GM18951 (cell line): ENCODE data around the gene CEL.
"Not testable (repeated sequence)": the region's sequence is repeated elsewhere in the genome, so short reads cannot be mapped to it uniquely, and the experiment has no call there.

Experiments
- POLR2A ChIP-seq: IDR thresholded peaks from 4 replicates; pipeline ENCODE4 v1.6.1; 2011; ENCODE audit warnings: mild to moderate bottlenecking; ENCODE audit not compliant: insufficient read length, insufficient read depth; ENCODE audit errors: extremely low read depth
- in situ Hi-C: fragments of 300-500 bp; cut with MboI; formaldehyde crosslinking; loops from one replicate; pipeline ENCODE4 v1.12.0; 2022; ENCODE audit warnings: low sequenced_read_pairs, mixed read lengths, inconsistent platforms; ENCODE audit not compliant: unreplicated experiment

CEL gene

DNA sequence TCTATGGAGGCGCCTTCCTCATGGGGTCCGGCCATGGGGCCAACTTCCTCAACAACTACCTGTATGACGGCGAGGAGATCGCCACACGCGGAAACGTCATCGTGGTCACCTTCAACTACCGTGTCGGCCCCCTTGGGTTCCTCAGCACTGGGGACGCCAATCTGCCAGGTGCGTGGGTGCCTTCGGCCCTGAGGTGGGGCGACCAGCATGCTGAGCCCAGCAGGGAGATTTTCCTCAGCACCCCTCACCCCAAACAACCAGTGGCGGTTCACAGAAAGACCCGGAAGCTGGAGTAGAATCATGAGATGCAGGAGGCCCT lies 3.2 kb downstream of the CEL start:
- no peak for TF ChIP-seq POLR2A
- in situ Hi-C loops = no loop called here

DNA sequence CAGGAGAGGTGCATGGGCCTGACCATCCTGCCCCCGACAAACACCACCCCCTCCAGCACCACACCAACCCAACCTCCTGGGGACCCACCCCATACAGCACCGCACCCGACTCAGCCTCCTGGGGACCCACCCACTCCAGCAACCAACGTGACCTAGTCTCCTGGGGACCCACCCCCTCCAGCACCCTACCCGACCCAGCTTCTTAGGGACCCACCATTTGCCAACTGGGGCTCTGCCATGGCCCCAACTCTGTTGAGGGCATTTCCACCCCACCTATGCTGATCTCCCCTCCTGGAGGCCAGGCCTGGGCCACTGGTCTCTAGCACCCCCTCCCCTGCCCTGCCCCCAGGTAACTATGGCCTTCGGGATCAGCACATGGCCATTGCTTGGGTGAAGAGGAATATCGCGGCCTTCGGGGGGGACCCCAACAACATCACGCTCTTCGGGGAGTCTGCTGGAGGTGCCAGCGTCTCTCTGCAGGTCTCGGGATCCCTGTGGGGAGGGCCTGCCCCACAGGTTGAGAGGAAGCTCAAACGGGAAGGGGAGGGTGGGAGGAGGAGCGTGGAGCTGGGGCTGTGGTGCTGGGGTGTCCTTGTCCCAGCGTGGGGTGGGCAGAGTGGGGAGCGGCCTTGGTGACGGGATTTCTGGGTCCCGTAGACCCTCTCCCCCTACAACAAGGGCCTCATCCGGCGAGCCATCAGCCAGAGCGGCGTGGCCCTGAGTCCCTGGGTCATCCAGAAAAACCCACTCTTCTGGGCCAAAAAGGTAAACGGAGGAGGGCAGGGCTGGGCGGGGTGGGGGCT lies 4.6 kb downstream of the CEL start:
- no peak for TF ChIP-seq POLR2A
- in situ Hi-C loops = no loop called here

DNA sequence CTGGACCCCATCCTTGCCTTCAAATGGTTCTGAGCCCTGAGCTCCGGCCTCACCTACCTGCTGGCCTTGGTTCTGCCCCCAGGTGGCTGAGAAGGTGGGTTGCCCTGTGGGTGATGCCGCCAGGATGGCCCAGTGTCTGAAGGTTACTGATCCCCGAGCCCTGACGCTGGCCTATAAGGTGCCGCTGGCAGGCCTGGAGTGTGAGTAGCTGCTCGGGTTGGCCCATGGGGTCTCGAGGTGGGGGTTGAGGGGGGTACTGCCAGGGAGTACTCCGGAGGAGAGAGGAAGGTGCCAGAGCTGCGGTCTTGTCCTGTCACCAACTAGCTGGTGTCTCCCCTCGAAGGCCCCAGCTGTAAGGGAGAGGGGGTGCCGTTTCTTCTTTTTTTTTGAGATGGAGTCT lies 5.2 kb downstream of the CEL start:
- in situ Hi-C loops = no loop called here

DNA sequence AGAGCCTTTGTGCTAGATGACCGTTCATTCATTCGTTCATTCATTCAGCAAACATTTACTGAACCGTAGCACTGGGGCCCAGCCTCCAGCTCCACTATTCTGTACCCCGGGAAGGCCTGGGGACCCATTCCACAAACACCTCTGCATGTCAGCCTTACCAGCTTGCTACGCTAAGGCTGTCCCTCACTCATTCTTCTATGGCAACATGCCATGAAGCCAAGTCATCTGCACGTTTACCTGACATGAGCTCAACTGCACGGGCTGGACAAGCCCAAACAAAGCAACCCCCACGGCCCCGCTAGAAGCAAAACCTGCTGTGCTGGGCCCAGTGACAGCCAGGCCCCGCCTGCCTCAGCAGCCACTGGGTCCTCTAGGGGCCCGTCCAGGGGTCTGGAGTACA lies 6.0 kb downstream of the CEL start:
- in situ Hi-C loops = no loop called here
- no peak for TF ChIP-seq POLR2A

More for the DNA sequence above, 5.2 kb downstream of the CEL start:
- TF ChIP-seq POLR2A = no peak

DNA sequence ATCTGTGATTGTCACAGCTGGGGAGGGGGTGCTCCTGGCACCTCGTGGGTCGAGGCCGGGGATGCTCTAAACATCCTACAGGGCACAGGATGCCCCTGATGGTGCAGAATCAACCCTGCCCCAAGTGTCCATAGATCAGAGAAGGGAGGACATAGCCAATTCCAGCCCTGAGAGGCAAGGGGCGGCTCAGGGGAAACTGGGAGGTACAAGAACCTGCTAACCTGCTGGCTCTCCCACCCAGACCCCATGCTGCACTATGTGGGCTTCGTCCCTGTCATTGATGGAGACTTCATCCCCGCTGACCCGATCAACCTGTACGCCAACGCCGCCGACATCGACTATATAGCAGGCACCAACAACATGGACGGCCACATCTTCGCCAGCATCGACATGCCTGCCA lies 6.7 kb downstream of the CEL start:
- in situ Hi-C loops = not testable (repeated sequence)

DNA sequence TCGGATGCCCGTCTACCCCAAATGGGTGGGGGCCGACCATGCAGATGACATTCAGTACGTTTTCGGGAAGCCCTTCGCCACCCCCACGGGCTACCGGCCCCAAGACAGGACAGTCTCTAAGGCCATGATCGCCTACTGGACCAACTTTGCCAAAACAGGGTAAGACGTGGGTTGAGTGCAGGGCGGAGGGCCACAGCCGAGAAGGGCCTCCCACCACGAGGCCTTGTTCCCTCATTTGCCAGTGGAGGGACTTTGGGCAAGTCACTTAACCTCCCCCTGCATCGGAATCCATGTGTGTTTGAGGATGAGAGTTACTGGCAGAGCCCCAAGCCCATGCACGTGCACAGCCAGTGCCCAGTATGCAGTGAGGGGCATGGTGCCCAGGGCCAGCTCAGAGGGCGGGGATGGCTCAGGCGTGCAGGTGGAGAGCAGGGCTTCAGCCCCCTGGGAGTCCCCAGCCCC lies 8.8 kb downstream of the CEL start:
- in situ Hi-C loops = not testable (repeated sequence)

DNA sequence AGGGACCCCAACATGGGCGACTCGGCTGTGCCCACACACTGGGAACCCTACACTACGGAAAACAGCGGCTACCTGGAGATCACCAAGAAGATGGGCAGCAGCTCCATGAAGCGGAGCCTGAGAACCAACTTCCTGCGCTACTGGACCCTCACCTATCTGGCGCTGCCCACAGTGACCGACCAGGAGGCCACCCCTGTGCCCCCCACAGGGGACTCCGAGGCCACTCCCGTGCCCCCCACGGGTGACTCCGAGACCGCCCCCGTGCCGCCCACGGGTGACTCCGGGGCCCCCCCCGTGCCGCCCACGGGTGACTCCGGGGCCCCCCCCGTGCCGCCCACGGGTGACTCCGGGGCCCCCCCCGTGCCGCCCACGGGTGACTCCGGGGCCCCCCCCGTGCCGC lies 9.2 kb downstream of the CEL start:
- in situ Hi-C loops = not testable (repeated sequence)

DNA sequence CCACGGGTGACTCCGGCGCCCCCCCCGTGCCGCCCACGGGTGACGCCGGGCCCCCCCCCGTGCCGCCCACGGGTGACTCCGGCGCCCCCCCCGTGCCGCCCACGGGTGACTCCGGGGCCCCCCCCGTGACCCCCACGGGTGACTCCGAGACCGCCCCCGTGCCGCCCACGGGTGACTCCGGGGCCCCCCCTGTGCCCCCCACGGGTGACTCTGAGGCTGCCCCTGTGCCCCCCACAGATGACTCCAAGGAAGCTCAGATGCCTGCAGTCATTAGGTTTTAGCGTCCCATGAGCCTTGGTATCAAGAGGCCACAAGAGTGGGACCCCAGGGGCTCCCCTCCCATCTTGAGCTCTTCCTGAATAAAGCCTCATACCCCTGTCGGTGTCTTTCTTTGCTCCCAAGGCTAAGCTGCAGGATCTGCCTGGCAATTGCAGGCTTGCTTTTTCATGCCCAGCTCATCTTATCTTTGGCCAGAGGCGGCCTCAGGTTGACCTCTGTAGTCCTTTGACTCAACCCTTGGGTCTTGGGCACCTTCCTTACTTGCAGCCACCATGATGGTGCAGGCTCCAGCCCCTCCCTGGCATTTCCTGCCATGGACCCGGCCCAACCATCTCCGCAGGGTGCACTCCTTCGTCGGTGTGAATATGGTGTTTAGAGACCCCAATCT lies 9.8 kb downstream of the CEL start:
- TF ChIP-seq POLR2A = no peak
- in situ Hi-C loops = no loop called here

DNA sequence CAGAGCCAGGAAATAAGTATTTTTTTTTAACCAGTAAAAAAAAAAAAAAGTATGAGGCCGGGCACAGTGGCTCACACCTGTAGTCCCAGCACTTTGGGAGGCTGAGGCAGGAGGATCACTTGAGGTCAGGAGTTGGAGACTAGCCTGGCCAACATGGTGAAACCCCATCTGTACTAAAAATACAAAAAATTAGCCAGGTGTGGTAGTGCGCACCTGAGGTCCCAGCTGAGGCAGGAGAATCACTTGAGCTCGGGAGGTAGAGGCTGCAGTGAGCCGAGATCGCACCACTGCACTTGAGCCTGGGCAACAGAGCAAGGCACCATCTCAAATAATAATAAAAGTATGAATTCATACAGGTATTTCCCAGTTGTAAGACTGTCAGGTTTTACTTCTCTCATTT lies 10.4 kb downstream of the CEL start:
- in situ Hi-C loops = not testable (repeated sequence)

DNA sequence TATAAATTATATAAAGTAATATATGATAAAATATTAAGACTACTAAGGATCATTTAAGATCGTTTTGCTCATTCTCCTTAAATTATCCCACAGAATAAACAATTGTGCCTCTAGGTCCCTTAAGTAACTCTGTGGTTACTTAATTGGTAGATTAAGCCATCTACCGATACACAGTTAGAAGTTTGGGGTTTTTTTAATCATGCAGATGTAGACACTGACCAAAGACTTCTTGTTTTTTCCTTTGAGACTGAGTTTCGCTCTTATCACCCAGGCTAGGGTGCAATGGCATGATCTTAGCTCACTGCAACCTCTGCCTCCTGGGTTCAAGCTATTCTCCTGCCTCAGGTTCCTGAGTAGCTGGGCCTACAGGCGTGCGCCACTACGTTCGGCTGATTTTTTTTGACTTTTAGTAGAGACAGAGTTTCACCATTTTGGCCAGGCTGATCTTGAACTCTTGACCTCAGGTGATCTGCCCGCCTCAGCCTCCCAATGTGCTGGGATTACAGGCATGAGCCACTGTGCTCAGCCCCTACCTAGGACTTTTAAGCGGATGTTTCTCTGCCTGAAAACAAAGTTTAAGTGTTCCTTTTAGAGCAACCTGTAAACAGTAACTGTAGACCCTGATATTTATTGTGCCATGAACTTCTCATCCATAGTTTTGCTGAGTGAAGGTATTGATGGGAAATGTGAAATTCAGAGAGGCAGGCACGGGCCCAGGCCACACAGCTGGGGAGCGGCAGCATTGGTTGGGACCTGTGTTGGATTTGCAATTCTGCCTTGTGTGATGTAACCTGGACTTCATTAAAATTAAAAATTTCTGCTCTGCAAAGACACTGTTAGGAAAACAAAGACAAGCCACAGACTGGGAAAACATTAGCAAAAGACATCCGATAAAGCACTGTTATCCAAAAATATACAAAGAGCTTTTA lies 11.6 kb downstream of the CEL start:
- in situ Hi-C loops = no loop called here

DNA sequence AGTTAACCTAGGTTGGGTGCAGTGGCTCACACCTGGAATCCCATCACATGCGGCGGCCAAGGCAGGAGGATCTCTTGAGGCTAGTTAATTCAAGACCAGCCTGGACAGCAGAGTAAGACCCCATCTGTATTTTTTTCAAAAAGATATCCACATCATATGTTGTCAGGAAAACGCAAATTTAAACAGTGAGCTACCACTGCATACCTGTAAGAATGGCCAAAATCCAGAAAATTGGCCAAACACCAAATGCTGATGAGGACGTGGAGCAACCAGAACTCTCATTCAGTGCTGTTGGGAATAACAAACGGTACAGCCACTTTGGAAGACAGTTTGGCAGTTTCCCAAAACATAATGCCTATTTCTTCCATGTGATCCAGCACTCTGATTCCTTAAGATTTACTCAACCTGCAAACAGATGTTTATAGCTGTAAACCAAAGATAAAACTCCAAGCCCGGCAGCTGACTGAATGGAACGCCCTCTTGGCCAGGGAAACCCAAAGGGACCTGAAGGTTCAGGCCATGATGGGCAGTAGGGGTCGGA lies 12.4 kb downstream of the CEL start:
- no peak for TF ChIP-seq POLR2A

More for the DNA sequence above, 11.6 kb downstream of the CEL start:
- no peak for TF ChIP-seq POLR2A

DNA sequence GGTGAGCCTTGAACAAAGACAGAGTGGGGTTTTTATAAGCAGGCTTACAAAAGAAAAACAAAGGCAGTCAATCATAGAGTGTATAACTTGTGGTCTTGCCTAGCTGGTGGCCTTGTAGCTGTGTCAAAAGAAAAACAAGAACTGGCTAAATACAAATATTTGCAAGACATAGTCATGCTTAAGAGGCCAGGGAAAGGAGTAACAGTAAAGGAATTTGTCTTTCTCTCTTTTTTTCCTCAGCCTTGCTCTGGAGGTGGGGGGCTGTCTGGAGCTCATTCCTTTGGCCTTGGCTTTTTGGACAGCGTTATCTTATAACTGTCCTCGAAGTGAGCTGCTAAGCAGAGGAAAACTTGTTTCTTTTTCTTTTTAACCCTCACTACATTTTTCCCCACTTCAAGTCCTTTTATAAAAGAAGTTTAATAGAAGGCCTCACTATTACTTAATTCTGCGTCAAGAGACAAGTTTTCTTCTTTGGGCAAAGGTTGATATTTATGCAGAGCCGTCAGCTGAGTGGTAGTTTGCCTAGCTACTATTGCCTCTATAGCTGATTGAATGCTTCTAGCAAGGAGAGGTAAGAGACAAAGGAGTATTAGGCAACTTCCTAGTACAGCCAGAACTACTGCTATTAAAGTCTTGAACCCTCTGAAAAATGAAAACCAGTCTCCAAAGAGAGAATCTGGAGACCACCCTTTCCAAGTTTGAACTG lies 14.3 kb downstream of the CEL start:
- TF ChIP-seq POLR2A = no peak
- in situ Hi-C loops = no loop called here

More for the DNA sequence above, 12.4 kb downstream of the CEL start:
- in situ Hi-C loops = no loop called here

DNA sequence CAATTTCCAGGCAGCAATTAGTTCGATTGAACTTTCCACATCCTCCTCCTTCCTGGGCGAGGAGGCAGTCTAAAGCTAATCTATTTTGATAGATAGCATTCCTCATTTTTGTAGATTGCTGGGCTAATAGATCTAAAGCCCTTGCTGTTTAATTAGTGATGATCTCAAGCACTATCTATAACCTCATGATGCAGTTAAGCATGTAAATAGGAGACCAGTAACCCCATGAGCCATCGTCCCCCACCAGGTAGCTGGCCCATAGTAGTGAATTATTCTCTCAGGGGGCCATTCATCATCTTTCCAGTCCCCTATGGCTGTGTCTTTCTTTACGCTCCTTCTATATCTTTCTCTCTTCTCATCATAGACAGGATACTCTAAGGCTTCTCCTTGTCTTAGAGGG lies 14.9 kb downstream of the CEL start:
- TF ChIP-seq POLR2A = no peak
- in situ Hi-C loops = no loop called here
